IPS-NIHi11 (cell line): ENCODE measurements around the gene FOLR3.
"Not testable (repeated sequence)": the region's sequence is repeated elsewhere in the genome, so short reads cannot be mapped to it uniquely, and the experiment has no call there.

Source experiments
- DNase-seq: peaks from one replicate; pipeline ENCODE4 v3.0.0; 2012; ENCODE audit warnings: mixed read lengths, low spot score

FOLR3 gene

GRCh38 chr11:72162891-72163492, 27.5 kb downstream of the FOLR3 start:
- no peak for DNase-seq

GRCh38 chr11:72164187-72164586, 28.7 kb downstream of the FOLR3 start:
- not testable (repeated sequence) for DNase-seq

- DNase-seq = not testable (repeated sequence)
Observed at GRCh38 chr11:72169046-72169555, 33.6 kb downstream of the FOLR3 start.

DNA sequence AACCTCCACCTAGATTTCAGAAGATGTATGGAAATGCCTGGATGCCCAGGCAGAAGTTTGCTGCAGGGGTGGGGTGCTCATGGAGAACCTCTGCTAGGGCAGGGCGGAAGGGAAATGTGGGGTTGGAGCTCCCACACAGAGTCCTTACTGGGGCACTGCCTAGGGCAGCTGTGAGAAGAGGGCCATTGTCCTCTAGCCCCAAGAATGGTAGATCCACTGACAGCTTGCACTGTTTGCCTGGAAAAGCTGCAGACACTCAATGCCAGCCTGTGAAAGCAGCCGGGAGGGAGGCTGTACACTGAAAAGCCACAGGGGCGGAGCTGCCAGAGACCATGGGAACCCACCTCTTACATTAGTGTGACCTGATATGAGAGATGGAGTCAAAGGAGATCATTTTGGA, 34.2 kb downstream of the FOLR3 start:
- not testable (repeated sequence) for DNase-seq

DNA sequence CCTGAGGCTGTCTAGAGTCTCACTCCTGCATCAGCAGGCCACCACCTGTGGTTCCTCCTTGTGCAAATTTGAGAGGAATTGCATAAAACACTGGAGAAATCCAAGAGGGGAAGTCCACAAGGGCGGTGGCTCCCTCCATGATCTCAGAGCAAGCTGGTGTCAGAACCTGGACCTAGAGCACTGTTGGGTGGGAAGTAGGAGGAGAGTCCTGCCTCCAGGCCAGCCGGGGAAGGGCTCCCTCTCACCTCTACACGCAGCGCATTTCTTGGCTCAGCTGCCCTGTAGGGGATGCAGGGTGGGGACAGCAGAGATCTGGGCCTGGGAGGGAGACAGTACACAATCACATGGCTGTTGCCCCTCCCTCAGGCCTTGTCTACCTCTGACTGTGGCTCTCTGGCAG, 36.5 kb downstream of the FOLR3 start:
- DNase-seq = not testable (repeated sequence)

- DNase-seq = no peak
Observed at GRCh38 chr11:72173291-72173690, 37.8 kb downstream of the FOLR3 start.

GRCh38 chr11:72174302-72175070, 39.0 kb downstream of the FOLR3 start:
- no peak for DNase-seq

DNA sequence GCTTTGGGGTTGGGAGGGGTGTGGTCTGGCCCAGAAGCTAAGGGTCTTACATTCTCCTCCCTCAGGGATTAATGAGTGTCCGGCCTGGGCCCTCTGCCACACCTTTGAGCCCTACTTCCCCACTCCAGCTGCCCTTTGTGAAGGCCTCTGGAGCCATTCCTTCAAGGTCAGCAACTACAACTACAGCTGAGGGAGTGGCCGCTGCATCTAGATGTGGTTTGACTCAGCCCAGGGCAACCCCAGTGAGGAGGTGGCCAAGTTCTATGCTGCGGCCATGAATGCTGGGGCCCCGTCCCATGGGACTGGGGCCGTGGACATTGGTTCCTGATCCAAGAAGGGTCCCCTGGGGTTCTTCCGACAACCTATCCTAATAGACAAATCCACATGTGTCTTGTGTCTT, 42.1 kb downstream of the FOLR3 start:
- DNase-seq = no peak

DNA sequence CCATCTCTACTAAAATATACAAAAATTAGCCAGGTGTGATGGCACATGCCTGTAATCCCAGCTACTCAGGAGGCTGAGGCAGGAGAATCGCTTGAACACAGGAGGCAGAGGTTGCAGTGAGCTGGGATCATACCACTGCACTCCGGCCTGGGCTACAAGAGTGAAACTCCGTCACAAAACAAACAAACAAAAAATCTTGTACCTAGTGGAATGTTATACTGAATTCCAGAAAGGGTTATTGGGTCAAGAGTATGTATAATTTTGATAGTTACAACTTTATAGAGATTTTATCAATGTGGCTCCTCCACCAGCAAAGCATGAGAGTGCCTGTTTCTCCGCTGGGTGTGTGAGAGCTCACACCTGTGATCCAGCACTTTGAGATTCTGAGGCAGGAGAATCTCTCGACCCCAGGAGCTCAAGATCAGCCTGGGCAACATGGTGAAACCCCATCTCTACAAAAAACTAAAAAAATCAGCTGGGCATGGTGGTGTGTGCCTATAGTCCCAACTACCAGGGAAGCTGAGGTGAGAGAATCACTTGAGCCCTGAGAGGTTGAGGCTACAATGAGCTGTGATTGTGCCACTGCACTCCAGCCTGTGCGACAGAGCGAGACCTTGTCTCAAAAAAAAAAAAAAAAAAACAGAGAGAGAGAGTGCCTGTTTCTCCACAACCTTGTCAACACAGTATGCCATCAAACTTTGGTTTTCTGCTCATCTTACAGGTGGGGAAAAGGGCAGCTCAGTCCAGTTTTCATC, 43.7 kb downstream of the FOLR3 start:
- no peak for DNase-seq

DNA sequence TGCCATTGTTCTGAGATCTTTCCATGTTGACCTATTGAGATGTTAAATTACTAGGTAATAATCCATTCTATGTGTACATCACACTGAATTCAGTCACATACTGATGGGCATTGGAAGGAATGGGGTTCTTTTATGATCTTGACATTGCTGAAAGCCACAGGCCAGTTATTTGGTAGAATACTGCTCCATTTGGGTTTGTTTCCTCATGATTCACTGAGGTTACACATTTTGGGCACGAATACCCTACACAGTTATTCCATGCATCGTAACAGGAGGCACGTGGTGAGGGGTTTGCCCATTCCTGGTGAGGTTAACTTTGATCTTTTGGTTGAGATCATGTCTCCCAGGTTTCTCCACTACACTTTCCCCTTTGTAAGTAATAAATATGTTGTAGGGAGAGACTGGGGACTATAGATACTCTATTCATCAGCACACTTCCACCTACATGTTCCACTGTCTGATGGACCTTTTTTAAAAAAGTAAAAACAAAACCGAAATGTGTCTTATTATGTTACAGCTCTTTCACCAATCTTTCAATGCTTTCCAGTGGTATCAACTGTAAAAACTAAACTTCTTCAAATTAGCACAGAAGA, 44.4 kb downstream of the FOLR3 start:
- no peak for DNase-seq

DNA sequence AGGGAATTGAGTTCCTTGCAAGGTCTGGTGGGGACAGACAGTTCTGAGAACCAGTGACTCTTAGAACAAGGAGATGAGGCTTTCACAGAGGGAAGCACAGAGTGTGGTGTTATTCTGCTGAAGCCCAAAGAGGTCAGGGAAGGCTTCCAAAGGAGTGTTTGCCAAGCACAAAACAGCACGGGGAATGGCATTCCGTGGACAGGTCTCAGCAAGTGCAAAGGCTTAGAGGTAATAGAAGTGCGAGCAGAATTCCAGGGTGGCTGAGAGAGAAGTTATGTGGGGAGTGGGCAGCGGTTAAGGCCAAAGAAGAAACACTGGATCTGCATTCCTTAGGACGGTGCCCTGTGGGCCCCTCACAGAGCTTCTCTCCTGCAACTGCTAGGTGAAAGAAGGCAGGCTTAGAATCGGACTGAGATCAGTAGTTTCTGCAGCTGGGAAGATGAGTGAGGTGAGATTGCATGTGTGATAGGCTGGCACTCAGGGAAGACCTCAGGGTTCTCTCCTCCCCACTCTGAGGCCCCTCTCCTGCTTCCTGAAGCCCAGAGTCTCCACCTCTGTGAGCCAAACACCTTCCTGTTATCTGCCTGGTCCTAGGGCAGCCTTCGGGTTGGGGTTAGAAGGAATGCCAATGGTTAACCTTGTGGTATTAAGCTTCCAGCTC, 45.5 kb downstream of the FOLR3 start:
- not testable (repeated sequence) for DNase-seq

GRCh38 chr11:72181553-72181958, 46.0 kb downstream of the FOLR3 start:
- peak; percentile 42 for DNase-seq

DNA sequence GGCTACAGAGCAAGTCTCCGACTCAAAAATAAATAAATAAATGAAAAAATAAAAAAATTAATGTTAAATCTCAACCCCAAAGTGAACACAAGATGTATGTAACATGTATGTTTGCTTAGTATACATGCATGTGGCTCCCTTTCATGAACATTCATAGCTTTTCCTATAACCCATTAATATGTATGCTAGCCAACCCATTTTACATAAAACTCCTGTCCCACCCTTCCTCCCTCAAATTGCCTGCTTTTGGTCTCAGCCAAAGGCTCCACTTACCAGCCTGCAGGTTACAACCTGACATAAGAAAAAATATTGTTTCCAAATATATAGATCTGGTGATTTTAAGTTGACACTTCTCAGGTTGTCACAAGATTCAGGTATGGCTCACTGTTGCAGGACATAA, 52.7 kb downstream of the FOLR3 start:
- DNase-seq = no peak
